C4-2B (cell line): ENCODE results near the gene SLX4IP.

ENCODE experiments used
- CTCF ChIP-seq: fragments of 450-650 bp; conservative IDR thresholded peaks from 2 replicates; pipeline ENCODE4 v1.5.1; 2017; ENCODE audit warnings: mild to moderate bottlenecking
- ZFX ChIP-seq: fragments of 450-650 bp; IDR thresholded peaks from 2 replicates; pipeline ENCODE4 v1.6.1; 2017

GRCh38 chr20:10666221-10667076 lies 231.3 kb downstream of the SLX4IP start:
- TF ChIP-seq CTCF (no peak), ZFX (no peak)
